ENCODE measurements around the gene DYNLL2.
"Not testable (repeated sequence)": the region's sequence is repeated elsewhere in the genome, so short reads cannot be mapped to it uniquely, and the experiment has no call there.

DYNLL2 gene

GRCh38 chr17:58082870-58083490, at the start of gene DYNLL2:
TSS of gene DYNLL2 (plus strand) at chr17:58083419. CDS start at chr17:58087091, 3,672 bp downstream.
- DNase-seq, result peak; percentile 84

DNA sequence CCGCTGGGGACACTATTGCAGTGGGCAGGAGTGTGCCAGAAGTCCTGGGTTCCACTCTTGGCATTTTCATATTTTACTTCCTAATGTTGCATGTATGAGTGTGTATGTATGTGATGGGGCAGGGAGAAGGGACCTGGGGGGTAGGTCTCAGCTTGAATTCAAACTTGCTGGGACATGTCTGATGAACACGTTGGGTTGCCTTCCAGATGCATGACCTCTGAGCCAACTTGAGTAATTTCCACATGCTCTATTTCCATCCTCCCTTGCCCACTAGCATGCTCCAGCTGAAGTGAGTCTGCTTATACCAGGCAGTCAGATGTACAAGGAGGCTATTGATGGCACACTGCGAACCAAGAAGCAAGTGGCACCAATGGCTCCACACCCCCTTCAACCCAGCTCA, 43.2 kb upstream of the DYNLL2 start:
- DNase-seq, result no peak

DNA sequence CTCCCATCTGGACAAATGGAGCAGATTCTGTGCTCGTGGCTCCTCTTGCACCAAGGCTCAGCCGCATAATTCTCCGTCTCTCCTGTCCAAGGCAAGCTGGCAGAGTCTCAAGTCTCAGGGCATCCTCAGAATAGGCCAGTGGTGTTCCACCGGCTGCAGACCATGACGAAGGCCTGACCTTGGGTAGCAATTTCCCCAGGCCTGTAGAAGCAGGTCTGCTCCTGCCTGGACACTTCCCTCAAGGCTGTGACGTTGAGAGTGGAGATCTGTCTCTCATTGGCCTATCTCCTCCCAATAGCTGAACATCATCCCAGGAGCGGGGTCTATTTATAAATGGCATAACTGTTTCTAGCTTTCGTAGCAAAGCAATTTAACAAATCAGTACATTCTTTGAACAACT, 42.8 kb upstream of the DYNLL2 start:
- no peak for DNase-seq

DNA sequence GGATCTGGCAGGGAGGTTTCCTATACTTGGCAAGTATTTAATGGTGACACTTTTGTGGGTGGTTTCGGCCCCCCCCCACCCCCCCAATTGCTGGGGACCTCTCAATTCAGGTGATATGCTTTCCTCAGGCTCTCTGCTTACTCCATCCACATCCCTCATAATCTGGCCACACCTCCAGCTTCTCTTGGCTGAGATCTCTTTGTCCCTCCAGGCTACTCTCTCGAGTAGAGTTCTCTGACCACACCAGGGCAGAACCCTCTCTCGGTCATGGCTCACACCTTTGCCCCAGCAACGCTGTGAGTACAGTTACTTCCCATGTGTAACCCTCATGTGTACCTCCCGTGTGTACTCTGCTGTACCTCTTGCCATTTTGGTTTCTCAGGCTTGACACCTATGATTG, 42.1 kb upstream of the DYNLL2 start:
- DNase-seq, result no peak

DNA sequence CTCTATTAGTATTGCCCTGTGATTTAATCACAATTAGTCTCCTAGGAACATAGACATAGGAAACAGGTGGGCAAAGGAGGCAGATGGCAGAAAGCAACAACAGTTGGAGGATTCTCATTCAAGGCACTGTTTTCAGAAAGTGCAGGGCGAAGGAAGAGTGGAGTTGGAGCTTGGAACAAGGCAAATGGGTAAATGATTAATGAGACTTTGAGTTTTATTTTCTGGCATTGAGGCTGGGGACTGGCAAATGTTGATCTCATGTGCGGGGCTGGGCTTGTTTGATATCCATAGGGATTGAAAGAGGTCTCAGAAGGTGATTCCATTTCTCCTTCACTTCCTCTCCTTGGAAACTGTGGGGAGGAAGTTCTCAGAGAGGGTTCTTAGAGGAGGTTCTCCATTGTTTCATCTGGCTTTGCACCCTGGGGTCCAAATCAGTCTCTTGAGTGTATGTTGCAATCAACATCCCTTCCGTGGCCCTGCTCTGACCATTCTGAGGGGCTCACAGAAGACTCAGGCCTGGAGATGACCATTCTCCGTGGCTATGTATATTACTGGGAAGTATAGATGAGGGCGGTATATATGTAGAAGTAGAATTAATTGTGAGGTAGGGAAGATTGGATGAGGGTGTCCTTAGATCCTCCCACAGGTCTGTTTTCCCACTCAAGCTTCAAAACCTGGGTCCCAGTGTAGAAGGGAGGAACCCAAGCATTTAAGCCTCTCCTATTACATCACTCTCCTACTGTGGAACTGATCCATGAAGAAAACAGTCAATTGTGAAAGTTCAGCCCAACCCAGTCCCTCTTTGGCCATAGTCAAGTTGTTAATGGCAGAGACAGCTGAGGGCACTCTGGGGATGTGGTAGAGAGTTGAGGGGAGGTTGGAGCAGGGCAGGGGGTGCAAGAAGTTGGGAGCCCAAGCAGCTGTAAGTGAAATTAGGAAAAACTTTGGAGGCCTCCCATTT, 39.7 kb upstream of the DYNLL2 start:
- DNase-seq, result no peak

GRCh38 chr17:58044256-58044655, 39.0 kb upstream of the DYNLL2 start:
- DNase-seq, result not testable (repeated sequence)

DNA sequence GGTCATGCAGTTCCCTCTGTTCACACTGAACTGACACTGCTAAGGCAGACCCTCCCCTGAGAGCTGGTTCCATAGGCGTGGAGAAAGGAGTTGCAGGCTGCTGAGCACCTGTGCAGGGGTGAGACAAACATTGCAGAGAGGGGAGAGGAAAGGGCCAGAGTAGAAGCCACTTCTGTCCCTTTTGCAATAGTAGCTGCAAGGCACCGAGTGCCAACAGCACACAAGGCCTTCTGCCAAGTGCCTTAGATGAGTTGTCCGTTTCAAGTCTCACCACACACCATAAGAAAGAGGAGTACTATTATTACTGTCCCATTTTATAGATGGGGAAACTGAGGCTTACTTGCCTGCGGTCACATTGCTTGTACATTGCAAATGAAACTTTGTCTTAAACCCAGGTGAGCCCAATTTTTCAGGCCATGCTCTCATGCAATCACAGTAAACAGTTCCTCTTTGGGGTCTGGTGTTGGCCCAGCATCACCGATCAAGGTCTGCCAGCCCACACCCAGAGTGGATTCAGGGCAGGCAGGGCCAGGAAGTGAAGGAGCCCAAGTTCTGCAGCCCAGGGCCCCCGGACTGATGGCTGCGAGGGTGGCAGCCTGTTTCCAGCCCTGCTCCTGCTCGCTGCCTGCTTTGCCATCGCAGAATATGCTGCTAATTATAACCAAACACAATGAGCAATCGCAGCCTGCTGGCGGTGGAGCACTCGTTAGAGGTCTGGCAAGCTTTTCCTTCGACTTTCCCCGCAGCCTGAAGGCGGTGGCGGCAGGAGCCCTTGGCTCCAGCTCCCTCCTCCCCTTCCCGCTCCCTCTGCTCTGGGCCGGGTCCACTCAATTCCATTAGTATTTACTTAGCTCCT, 36.8 kb upstream of the DYNLL2 start:
- DNase-seq, result no peak

DNA sequence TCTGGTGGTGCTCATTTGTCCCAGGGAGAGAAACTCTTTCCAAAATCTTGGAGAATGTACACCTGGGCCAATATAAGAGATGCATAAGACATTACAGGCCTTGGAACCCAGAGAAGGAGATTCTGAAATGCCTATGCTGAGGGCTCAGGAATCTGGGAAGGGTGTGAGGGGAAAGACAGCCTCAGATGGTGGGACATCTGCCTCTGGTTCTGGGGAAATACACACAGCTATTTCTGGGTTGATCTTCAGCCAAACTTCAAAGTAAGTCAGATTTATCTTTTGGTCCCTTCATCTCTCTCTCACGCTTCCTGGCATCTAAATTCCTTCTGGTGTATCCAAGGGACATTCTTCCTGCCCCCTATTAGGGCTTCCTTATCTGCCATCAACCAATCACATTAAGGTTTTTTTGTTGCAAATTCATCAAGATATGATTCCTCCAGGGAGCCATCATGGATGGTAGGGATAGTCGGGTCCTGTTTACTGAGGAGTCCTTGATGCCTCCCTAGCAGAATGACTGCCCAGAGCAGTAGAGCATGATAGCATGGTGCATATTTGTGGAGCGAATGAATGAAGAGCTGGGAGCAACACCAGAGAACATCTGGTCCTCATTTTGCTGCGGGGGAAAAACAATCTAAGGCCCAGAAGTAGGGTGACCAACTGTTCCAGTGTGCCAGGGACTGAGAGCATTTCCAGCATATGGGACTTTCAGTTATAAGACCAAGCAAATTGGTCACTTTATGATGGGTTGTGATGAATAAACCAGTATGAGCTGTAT, 35.7 kb upstream of the DYNLL2 start:
- DNase-seq, result no peak

DNA sequence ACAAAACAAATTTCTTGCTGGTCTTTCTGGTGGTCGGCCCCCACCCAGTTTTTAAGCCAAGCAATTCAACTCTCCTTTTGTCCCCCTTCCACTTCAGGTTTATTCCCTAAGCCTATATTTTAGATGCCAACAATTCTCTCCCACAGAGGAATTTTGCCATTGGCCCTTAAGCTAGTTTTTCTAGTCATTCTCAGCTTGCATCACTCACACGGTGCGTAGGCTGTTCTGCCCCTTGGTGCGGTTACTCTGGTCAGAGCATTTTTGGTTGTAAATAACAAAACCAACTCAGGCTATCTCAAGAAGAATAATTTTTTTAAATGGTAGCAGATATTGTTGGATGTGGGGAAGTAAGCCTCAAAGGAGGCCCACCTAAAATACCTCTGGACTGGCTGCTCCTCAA, 33.7 kb upstream of the DYNLL2 start:
- no peak for DNase-seq

DNA sequence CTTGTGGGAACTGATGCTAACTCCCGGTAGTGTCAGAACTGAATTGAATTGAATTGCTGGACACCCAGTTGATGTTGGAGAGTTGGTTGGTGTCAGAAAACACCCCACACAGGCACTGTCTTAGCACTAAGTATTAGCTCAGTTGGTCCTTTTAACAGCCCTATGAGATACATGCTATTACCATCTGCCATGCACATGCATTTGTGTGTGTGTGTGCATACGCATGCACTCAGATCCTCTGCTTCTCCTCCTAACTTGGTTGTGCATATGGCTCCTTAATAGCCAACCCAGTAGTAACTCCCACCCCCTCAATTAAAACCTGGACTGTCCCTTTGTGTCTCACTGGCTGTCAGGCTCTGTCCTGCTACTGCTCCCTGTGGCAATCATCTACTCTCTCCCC, 32.3 kb upstream of the DYNLL2 start:
- DNase-seq, result no peak

DNA sequence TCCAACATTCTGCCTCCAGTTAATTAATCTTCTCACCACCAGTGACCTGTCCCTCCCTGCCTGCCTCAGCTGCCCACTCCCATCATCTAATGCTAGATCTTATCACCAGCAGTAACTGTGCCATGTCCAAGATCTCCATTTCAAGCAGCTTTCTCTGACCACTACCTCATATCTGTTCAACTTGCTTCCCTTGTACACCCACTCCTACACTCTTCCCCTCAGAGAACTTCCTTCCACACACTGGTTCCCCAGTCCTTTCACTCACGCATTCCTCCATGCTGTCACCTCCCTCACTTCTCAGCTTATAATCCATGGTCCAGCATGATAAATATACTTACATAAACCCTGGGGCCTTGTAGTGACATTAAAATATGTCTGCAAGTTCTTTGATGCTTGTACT, 31.8 kb upstream of the DYNLL2 start:
- DNase-seq, result no peak

GRCh38 chr17:58052407-58052806, 30.8 kb upstream of the DYNLL2 start:
- DNase-seq, result no peak

GRCh38 chr17:58052945-58053715, 30.1 kb upstream of the DYNLL2 start:
- DNase-seq, result no peak

- no peak for DNase-seq
These were observed 28.6 kb upstream of the DYNLL2 start for GRCh38 chr17:58054641-58055040.

GRCh38 chr17:58056476-58056875, 26.7 kb upstream of the DYNLL2 start:
- DNase-seq, result no peak

GRCh38 chr17:58059141-58059540, 24.1 kb upstream of the DYNLL2 start:
- no peak for DNase-seq

DNA sequence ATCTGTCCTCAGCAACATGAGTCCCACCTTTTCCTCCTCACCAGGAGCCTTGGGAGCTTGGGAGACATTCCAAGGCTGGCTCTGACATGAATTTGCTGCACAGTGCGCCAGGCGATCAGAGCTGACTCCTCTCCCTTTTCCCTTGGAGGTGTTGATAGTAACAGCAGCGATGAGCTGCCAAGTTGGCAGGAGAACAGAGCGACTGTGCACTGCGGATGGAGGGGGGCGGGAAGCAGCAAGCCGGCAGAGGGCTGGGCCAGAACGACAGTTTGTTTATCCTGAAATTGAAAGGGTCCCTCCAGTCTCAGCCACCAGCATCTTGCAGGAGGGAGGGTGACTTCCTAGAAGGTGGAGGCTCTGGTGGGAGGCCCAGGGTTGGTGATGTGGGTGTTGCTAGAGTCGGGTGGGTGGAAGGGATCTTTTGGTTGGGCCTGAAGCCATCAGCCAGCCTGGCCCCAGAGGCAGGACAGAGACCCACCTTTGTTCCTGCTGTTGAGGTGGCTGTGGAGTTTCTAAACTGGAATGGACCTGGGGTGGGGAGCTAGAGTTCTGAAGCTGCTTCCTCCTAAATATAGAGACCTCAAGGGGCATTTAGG, 22.5 kb upstream of the DYNLL2 start:
- DNase-seq, result no peak

DNA sequence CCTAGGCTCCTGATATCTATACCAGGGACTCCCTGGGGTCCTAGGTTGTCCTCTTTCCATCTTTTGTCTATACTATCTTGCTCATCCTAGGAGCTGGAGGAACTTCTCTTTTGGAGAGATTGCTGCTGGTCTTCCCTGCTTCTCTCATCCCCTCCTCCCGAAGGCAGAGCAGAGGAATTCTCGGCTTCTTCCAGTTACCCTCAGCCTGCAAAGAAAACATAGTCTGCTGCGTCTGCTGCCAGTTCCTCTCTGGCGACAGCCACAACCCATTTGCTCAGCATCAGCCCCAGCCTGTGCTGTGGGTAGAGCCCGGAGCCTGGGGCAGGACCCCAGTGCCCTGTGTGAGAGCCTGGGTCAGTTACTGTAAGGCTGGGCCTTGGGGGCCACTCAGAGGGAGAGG, 21.5 kb upstream of the DYNLL2 start:
- DNase-seq, result no peak

DNA sequence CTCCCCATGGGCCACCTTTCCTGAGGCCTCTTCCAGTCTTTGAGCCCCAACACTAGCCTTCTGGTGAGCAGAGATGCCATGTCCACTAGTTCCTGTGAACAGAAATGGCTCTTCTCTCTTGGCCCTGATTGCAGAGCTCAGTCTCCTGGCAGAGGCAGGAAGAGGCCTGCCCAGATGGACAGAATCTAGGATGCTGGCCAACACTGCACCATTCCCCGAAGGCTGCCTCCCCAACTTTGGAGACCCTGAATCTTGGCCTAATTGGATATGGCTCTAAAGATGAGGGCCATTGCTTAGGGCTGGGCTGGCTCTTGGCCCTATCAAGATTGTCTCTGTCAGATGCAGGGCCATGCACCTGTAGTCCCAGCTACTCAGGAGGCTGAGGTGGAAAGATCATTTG, 18.0 kb upstream of the DYNLL2 start:
- DNase-seq, result no peak

GRCh38 chr17:58066401-58066800, 16.8 kb upstream of the DYNLL2 start:
- no peak for DNase-seq

GRCh38 chr17:58072862-58073261, 10.4 kb upstream of the DYNLL2 start:
- DNase-seq, result no peak
